Lower leg skin (tissue), 4 donors: Measurements from ENCODE around the gene CEACAM6. TPM values are rescaled to one million over a fixed set of nuclear protein-coding genes. Genes with fewer than 3 reads are reported as not detected.

ENCODE experiments used
- DNase-seq, 2 donors: peaks; one replicate each; pipeline ENCODE4 v3.0.0-alpha.2; 2019; ENCODE audit warnings: low spot score in 2 of 2
- H3K4me3 ChIP-seq: fragments of 200-600 bp; sonication (generic); 2 replicates; pipeline ENCODE4 v1.5.1; 2017; ENCODE audit warnings: mild to moderate bottlenecking, low read depth; ENCODE audit not compliant: poor library complexity, severe bottlenecking
- POLR2A ChIP-seq, 2 donors: fragments of 450-650 bp; IDR thresholded peaks; one replicate each; pipeline ENCODE4 v1.6.1; 2016 to 2017; ENCODE audit warnings: antibody characterized with exemption in 2 of 2, mild to moderate bottlenecking in 1 of 2, moderate library complexity in 1 of 2
- WGBS, 2 donors: methylation state at CpG; one replicate each; pipeline ENCODE4 v1.1.5; 2018; 5-methylcytosine and 5-hydroxymethylcytosine counted together
- intact Hi-C: fragments of 100-400 bp; cut with DNase I; formaldehyde crosslinking; loops from one replicate; pipeline ENCODE4 v1.15.0; 2023; ENCODE audit warnings: low total_unique reads
- total RNA-seq, 4 donors: library from RNA; depleted of rRNA; stranded (reverse); fragments of >200 nt; gene quantifications; one replicate each; pipeline ENCODE4 v1.1.0, GENCODE V29; 2016
- TF ChIP-seq, protein P1 (sequence below), 3 donors: fragments of 450-650 bp; IDR thresholded peaks; one replicate each; pipeline ENCODE4 v1.5.1; 2016; ENCODE audit warnings: antibody characterized with exemption in 3 of 3, mild to moderate bottlenecking in 3 of 3, moderate library complexity in 2 of 3

CEACAM6 gene
- total RNA-seq, 4 donors from 2014 or later = 2.6 to 23.1 (median 14.5) TPM

DNA sequence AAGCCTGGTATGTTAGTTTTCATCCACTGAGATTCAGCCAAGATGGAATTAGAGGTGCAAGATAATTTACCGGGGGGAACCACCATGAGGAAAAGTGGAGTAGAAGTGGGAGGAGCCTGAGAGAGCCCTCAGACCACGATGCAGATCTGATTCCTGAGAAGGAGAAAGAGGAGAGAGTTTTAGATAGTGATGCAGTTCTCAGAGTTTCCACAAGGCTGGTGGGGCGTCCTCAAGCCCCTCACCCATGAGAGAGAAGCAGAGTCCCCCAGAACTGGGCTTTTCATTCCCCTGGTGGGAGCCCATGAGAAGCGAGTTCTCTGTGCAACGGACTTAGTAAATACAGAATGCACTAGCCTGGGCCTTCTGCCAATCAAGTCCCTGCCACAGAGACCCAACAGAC lies 28.8 kb upstream of the CEACAM6 start:
- 31 to 39% methylated on average over 5 of the region's 5 CpGs for WGBS, 2 donors
- no peak for TF ChIP-seq POLR2A (IDR thresholded peaks at IDR 0.05)
- TF ChIP-seq, protein P1, sequence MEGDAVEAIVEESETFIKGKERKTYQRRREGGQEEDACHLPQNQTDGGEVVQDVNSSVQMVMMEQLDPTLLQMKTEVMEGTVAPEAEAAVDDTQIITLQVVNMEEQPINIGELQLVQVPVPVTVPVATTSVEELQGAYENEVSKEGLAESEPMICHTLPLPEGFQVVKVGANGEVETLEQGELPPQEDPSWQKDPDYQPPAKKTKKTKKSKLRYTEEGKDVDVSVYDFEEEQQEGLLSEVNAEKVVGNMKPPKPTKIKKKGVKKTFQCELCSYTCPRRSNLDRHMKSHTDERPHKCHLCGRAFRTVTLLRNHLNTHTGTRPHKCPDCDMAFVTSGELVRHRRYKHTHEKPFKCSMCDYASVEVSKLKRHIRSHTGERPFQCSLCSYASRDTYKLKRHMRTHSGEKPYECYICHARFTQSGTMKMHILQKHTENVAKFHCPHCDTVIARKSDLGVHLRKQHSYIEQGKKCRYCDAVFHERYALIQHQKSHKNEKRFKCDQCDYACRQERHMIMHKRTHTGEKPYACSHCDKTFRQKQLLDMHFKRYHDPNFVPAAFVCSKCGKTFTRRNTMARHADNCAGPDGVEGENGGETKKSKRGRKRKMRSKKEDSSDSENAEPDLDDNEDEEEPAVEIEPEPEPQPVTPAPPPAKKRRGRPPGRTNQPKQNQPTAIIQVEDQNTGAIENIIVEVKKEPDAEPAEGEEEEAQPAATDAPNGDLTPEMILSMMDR (IDR thresholded peaks at IDR 0.05) = no peak
- no peak overlapping the region for H3K4me3 ChIP-seq
- intact Hi-C loops = no loop called here
- DNase-seq = no peak

DNA sequence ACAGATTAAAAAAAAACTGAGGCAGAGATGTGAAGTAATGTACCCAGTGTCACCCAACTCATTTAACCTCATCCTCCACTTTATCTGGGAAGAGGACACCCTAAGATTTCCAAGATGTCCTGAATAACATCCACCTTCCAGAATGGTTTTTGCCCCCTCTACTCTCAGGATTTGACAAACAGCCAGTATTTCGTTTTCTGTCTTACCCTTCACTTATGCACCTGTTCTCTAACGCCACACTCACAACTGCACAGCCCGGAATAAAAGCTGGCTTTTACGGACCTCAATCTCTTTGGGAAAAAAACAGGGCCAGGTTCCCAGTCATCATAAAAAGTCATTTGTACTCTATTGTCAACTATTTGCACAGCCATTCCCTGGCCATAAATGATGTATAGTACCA lies 21.2 kb upstream of the CEACAM6 start:
- H3K4me3 ChIP-seq = no peak overlapping the region
- 72% methylated on average over 4 of the region's 4 CpGs for WGBS, 2 donors
- TF ChIP-seq, protein P1 (IDR thresholded peaks at IDR 0.05) = no peak
- TF ChIP-seq POLR2A (IDR thresholded peaks at IDR 0.05) = no peak
- DNase-seq = no peak
- intact Hi-C loops = no loop called here

DNA sequence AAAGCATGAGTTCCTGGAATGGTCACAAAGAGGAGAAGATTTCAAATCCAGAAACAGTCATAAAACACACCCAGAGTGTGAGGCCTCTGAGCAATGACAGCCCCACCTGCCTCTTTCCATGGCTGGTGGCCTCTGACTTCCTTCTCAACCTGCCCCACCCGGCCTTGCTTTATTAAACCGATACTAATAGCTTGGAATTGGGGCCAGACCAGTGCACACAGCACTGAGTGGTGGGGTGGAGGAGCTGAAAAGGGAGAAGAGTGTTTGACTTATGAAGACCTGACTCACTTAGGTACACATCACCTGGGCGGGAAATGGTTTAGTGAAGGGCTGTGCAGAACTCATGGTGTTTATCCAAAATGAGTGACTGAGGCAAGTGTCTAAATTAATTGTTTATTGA lies 20.7 kb upstream of the CEACAM6 start:
- intact Hi-C loops = no loop called here
- 64 to 68% methylated on average over 3 of the region's 3 CpGs for WGBS, 2 donors
- DNase-seq = no peak
- H3K4me3 ChIP-seq = no peak overlapping the region
- TF ChIP-seq, protein P1 (IDR thresholded peaks at IDR 0.05) = no peak
- no peak for TF ChIP-seq POLR2A (IDR thresholded peaks at IDR 0.05)

DNA sequence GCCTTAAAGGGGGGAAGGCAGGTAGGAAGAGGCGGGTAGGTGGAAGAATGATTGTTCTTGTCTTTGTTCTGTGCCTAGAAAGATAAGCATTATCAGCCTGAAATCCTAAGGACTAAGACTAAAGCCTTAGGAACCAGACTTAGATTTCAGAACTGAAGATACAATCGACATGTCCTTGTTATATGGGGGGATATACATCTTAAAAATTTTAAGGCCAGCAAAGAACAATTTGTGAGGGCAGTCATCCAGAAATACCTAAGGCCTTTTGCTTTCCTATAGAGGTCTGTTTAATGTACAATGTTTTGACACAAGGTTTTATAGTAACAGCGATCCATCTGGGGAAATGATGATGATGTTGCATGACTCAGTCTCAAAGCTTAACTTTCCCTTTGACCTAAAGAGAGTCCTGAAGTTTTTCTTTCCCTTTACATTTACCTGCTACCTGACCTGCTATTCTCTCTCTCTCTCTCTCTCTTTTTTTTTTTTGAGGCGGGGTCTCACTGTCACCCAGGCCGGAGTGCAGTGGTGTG lies 20.2 kb upstream of the CEACAM6 start:
- DNase-seq = no peak
- TF ChIP-seq, protein P1 (IDR thresholded peaks at IDR 0.05) = no peak
- TF ChIP-seq POLR2A (IDR thresholded peaks at IDR 0.05) = no peak
- 74 to 82% methylated on average over 5 of the region's 5 CpGs for WGBS, 2 donors
- no peak overlapping the region for H3K4me3 ChIP-seq
- intact Hi-C loops = no loop called here

DNA sequence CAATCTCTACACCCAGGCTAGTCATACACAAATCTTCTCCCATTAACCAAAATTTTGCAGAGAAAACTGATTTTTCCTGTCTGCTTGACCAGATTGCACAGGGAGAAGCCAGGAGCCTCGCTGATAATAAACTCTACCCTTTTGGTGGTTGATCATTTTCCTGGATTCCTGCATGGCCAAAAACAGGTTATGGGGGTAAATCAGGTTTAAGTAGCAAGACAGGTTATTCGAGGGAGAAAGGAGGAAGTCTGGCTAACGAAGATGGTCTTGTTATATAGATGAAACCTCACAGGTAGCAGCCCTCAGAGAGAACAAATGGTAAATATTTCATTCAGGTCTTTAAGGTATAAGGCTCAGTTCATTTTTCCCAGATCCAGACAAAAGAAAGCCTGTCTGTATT lies 16.0 kb upstream of the CEACAM6 start:
- TF ChIP-seq POLR2A (IDR thresholded peaks at IDR 0.05) = no peak
- TF ChIP-seq, protein P1 (IDR thresholded peaks at IDR 0.05) = no peak
- no peak overlapping the region for H3K4me3 ChIP-seq
- 43% methylated on average over 3 of the region's 3 CpGs for WGBS, 2 donors
- intact Hi-C loops = no loop called here
- DNase-seq = no peak
